B cell (primary cell): ENCODE results near the gene PRKCQ.

Experiments used
- CTCF ChIP-seq: fragments of 200-600 bp; IDR thresholded peaks from one replicate; pipeline ENCODE4 v1.8.0; 2022; ENCODE audit warnings: antibody characterized with exemption, mild to moderate bottlenecking
- EZH2 ChIP-seq: IDR thresholded peaks from 2 replicates; pipeline ENCODE4 v1.6.1; 2012; ENCODE audit warnings: borderline replicate concordance, low read depth, mild to moderate bottlenecking, moderate library complexity, low read length; ENCODE audit not compliant: insufficient read depth, poor library complexity, severe bottlenecking

GRCh38 chr10:6427357-6427959 lies 152.6 kb downstream of the PRKCQ start:
- TF ChIP-seq CTCF (no peak), EZH2 (no peak)
